HEK293 (cell line): ENCODE measurements around the gene LNP1.

Source experiments
- BCL11A ChIP-seq: fragments of 450-650 bp; formaldehyde crosslinking; IDR thresholded peaks from 2 replicates; pipeline ENCODE4 v1.5.1; 2016; ENCODE audit warnings: low read depth, missing biosample characterization, missing genetic modification characterization
- CTCF ChIP-seq: fragments of 450-650 bp; formaldehyde crosslinking; IDR thresholded peaks from 2 replicates; pipeline ENCODE4 v1.5.1; 2016; ENCODE audit warnings: missing biosample characterization, missing genetic modification characterization
- MEIS1 ChIP-seq: sonication (generic); formaldehyde crosslinking; IDR thresholded peaks from 2 replicates; pipeline ENCODE4 v1.8.1; 2022; ENCODE audit warnings: missing genetic modification reagents, mild to moderate bottlenecking, borderline replicate concordance
- PRDM10 ChIP-seq: fragments of 450-650 bp; formaldehyde crosslinking; IDR thresholded peaks from 2 replicates; pipeline ENCODE4 v1.5.1; 2016; ENCODE audit warnings: missing biosample characterization, missing genetic modification characterization
- PRDM2 ChIP-seq: fragments of 450-650 bp; formaldehyde crosslinking; IDR thresholded peaks from 2 replicates; pipeline ENCODE4 v1.5.1; 2016; ENCODE audit warnings: missing biosample characterization, missing genetic modification characterization, borderline replicate concordance
- ZBTB11 ChIP-seq: fragments of 450-650 bp; formaldehyde crosslinking; conservative IDR thresholded peaks from 2 replicates; pipeline ENCODE4 v1.5.1; 2016; ENCODE audit warnings: low read depth, missing biosample characterization, missing genetic modification characterization
- ZBTB8A ChIP-seq: fragments of 450-650 bp; formaldehyde crosslinking; IDR thresholded peaks from 2 replicates; pipeline ENCODE4 v1.5.1; 2016; ENCODE audit warnings: missing biosample characterization, missing genetic modification characterization
- ZNF274 ChIP-seq, 2 experiments: fragments of 200-500 bp in 1 of 2; fragments of 450-650 bp in 1 of 2; sonication (Bioruptor generic) in 1 of 2; formaldehyde crosslinking in 1 of 2; IDR thresholded peaks; 2 replicates each; pipeline versions ENCODE4 v1.5.1 to v1.6.1; 2014 to 2016; ENCODE audit warnings: borderline replicate concordance in 1 of 2, inconsistent platforms in 1 of 2, low read length in 1 of 2, missing biosample characterization in 1 of 2, missing genetic modification characterization in 1 of 2
- ZNF335 ChIP-seq: fragments of 450-650 bp; formaldehyde crosslinking; conservative IDR thresholded peaks from 2 replicates; pipeline ENCODE4 v1.5.1; 2016; ENCODE audit warnings: missing biosample characterization, missing genetic modification characterization
- ZNF514 ChIP-seq: fragments of 450-650 bp; formaldehyde crosslinking; IDR thresholded peaks from 2 replicates; pipeline ENCODE4 v1.5.1; 2016; ENCODE audit warnings: missing biosample characterization, missing genetic modification characterization
- ZNF558 ChIP-seq: fragments of 450-650 bp; formaldehyde crosslinking; IDR thresholded peaks from 2 replicates; pipeline ENCODE4 v1.5.1; 2016; ENCODE audit warnings: missing biosample characterization, missing genetic modification characterization
- ZNF830 ChIP-seq: fragments of 450-650 bp; IDR thresholded peaks from 2 replicates; pipeline ENCODE4 v1.5.0; 2018; ENCODE audit warnings: missing biosample characterization, missing genetic modification characterization, low read depth, mild to moderate bottlenecking, moderate library complexity
- ZSCAN18 ChIP-seq: fragments of 450-650 bp; formaldehyde crosslinking; IDR thresholded peaks from 2 replicates; pipeline ENCODE4 v1.5.1; 2016; ENCODE audit warnings: missing biosample characterization, missing genetic modification characterization

GRCh38 chr3:100449214-100449613 lies 47.9 kb downstream of the LNP1 start:
- TF ChIP-seq CTCF (tag by site-specific recombination) (no peak), ZNF514 (no peak), ZNF274 (IDR thresholded peaks at IDR 0.05; ENCODE audit: low read length) (no peak), ZNF274 (tag by site-specific recombination; IDR thresholded peaks at IDR 0.05; ENCODE audit: borderline replicate concordance) (no peak), ZBTB11 (tag by site-specific recombination) (no peak), ZNF335 (tag by site-specific recombination) (no peak), BCL11A (no peak), ZSCAN18 (tag by site-specific recombination) (no peak), ZBTB8A (no peak), MEIS1 (no peak), PRDM10 (tag by site-specific recombination) (no peak), PRDM2 (tag by site-specific recombination) (no peak), ZNF830 (tag by site-specific recombination) (no peak), ZNF558 (no peak)
